ENCODE measurements around the gene DLG1.
A peak's percentile ranks its signal among the peaks of the same experiment; 100 is the strongest.

The DLG1 gene

GRCh38 chr3:197298341-197298944 is at the start of gene DLG1:
DLG1 (minus strand) TSS chr3:197298612; CDS start chr3:197297204, 1,408 bp downstream.
- peak; percentile 91 for DNase-seq
- Mint-ChIP-seq H3K36me3 (peaks cover 14% of the 10 kb centered on the region), H3K27me3 (peaks cover 47% of the 10 kb centered on the region), H3K4me3 (peak within 1 kb of the TSS; percentile 92), H3K4me1 (peaks cover 36% of the 10 kb centered on the region), H3K9me3 (no peaks in the 10 kb centered on the region), H3K27ac (peak within 1 kb of the TSS; percentile 91)
- CTCF ChIA-PET = interaction anchor here (0.6 kb wide), 1 partner anchor 194 kb away, joined by 3 read pairs; no protein-coding TSS in a partner anchor

- peaks cover 3% of the 10 kb centered on the region for H3K27me3 Mint-ChIP-seq
- H3K36me3 Mint-ChIP-seq = no peaks in the 10 kb centered on the region
- CTCF ChIA-PET = no interaction called here
- no peaks in the 10 kb centered on the region for H3K4me1 Mint-ChIP-seq
- DNase-seq = no peak
- H3K9me3 Mint-ChIP-seq = no peaks in the 10 kb centered on the region
- H3K4me3 Mint-ChIP-seq = no peak overlapping the region
- H3K27ac Mint-ChIP-seq = no peak overlapping the region
These were observed 49.6 kb upstream of the DLG1 start for GRCh38 chr3:197348014-197348413.

GRCh38 chr3:197345390-197345789 is 47.0 kb upstream of the DLG1 start:
- Mint-ChIP-seq H3K36me3 (no peaks in the 10 kb centered on the region), H3K4me3 (no peak overlapping the region), H3K27ac (no peak overlapping the region), H3K9me3 (no peaks in the 10 kb centered on the region), H3K27me3 (no peaks in the 10 kb centered on the region), H3K4me1 (no peaks in the 10 kb centered on the region)
- CTCF ChIA-PET = no interaction called here
- no peak for DNase-seq

GRCh38 chr3:197344582-197345318 is 46.3 kb upstream of the DLG1 start:
- no peaks in the 10 kb centered on the region for H3K9me3 Mint-ChIP-seq
- no peaks in the 10 kb centered on the region for H3K4me1 Mint-ChIP-seq
- DNase-seq = no peak
- CTCF ChIA-PET = no interaction called here
- no peak overlapping the region for H3K4me3 Mint-ChIP-seq
- H3K27me3 Mint-ChIP-seq = peaks cover 5% of the 10 kb centered on the region
- H3K27ac Mint-ChIP-seq = no peak overlapping the region
- H3K36me3 Mint-ChIP-seq = no peaks in the 10 kb centered on the region

DNA sequence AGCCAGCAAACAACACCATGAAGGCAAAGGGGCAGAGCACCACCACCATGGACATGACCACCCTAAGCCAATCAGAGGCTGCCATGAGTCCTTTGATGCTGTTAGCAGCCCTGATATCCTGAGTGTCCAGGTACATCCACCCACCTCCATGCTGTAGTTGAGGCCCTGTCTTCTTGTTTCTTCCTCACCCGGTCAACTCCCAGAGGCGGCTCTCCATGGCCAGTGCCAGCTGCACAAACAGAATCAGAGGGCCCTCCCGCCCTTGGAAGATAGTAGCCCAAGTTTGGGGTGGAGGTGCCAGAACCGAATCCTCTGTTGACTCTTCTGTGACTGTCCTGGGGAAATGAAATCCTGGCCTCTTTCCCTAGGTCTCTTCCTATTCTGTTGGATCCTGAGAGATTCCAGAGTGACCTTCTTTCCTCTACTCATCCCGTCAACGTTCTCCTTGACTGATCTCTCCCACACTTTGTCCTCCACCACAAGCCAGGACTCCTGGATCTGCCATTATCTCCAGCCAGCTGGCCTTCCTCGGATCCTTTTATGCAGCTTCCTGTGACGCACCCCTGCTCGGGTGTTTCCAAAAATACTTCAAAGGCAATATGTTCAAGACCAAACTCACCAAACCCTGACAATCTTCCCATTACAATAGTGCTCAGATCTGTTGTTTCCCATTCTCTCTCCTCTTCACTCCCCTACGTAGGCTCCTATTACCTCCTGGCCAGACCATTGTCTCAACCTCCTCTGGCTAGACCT is 45.4 kb upstream of the DLG1 start:
- H3K27ac Mint-ChIP-seq = no peak overlapping the region
- H3K36me3 Mint-ChIP-seq = no peaks in the 10 kb centered on the region
- no peak for DNase-seq
- H3K27me3 Mint-ChIP-seq = peaks cover 5% of the 10 kb centered on the region
- no peaks in the 10 kb centered on the region for H3K9me3 Mint-ChIP-seq
- no peaks in the 10 kb centered on the region for H3K4me1 Mint-ChIP-seq
- no peak overlapping the region for H3K4me3 Mint-ChIP-seq
- CTCF ChIA-PET = interaction anchor here (1.0 kb wide), 1 partner anchor 32 kb away, joined by 3 read pairs; no protein-coding TSS in a partner anchor

- Mint-ChIP-seq H3K4me3 (no peak overlapping the region), H3K9me3 (no peaks in the 10 kb centered on the region), H3K4me1 (no peaks in the 10 kb centered on the region), H3K27ac (no peak overlapping the region), H3K27me3 (peaks cover 5% of the 10 kb centered on the region), H3K36me3 (no peaks in the 10 kb centered on the region)
- CTCF ChIA-PET = interaction anchor here (1.0 kb wide), 1 partner anchor 32 kb away, joined by 3 read pairs; no protein-coding TSS in a partner anchor
- no peak for DNase-seq
These were observed 44.7 kb upstream of the DLG1 start for GRCh38 chr3:197343111-197343510.

- Mint-ChIP-seq H3K27ac (no peak overlapping the region), H3K27me3 (peaks cover 10% of the 10 kb centered on the region), H3K4me1 (no peaks in the 10 kb centered on the region), H3K9me3 (no peaks in the 10 kb centered on the region), H3K4me3 (no peak overlapping the region), H3K36me3 (no peaks in the 10 kb centered on the region)
- no peak for DNase-seq
- CTCF ChIA-PET = no interaction called here
These were observed 42.1 kb upstream of the DLG1 start for GRCh38 chr3:197340521-197340871.

- no peaks in the 10 kb centered on the region for H3K9me3 Mint-ChIP-seq
- no peak overlapping the region for H3K4me3 Mint-ChIP-seq
- no peaks in the 10 kb centered on the region for H3K4me1 Mint-ChIP-seq
- H3K36me3 Mint-ChIP-seq = no peaks in the 10 kb centered on the region
- CTCF ChIA-PET = no interaction called here
- H3K27me3 Mint-ChIP-seq = peaks cover 15% of the 10 kb centered on the region
- DNase-seq = no peak
- H3K27ac Mint-ChIP-seq = no peak overlapping the region
These were observed 41.6 kb upstream of the DLG1 start for GRCh38 chr3:197339841-197340520.

- Mint-ChIP-seq H3K27me3 (peaks cover 24% of the 10 kb centered on the region), H3K4me1 (no peaks in the 10 kb centered on the region), H3K36me3 (no peaks in the 10 kb centered on the region), H3K27ac (no peak overlapping the region), H3K9me3 (no peaks in the 10 kb centered on the region), H3K4me3 (no peak overlapping the region)
- CTCF ChIA-PET = no interaction called here
- DNase-seq = no peak
These were observed 40.2 kb upstream of the DLG1 start for GRCh38 chr3:197338586-197338985.

GRCh38 chr3:197337656-197338055 is 39.2 kb upstream of the DLG1 start:
- Mint-ChIP-seq H3K9me3 (no peaks in the 10 kb centered on the region), H3K27me3 (peaks cover 24% of the 10 kb centered on the region), H3K4me3 (no peak overlapping the region), H3K4me1 (no peaks in the 10 kb centered on the region), H3K36me3 (no peaks in the 10 kb centered on the region), H3K27ac (no peak overlapping the region)
- DNase-seq = no peak
- CTCF ChIA-PET = no interaction called here

DNA sequence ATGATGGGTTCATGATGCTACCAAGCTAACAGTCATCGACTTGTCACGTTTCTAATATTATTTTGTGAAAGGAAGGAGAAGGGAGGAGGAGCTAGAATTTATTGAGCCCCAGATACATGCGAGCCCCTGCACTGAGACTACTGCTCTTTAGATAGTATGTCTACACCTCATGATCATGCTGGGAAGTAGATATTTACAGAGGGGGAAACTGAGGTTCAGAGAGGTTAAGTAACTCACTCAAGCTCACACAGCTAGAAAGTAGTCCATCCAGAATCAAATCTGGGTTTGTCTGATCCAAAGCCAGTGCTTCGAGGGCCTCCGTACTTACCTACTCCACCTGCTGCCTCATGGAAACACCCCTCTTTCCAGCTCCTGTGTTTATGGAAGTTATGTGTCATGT is 38.8 kb upstream of the DLG1 start:
- no peaks in the 10 kb centered on the region for H3K36me3 Mint-ChIP-seq
- H3K27ac Mint-ChIP-seq = no peak overlapping the region
- no peaks in the 10 kb centered on the region for H3K4me1 Mint-ChIP-seq
- peaks cover 24% of the 10 kb centered on the region for H3K27me3 Mint-ChIP-seq
- CTCF ChIA-PET = no interaction called here
- H3K4me3 Mint-ChIP-seq = no peak overlapping the region
- DNase-seq = no peak
- no peaks in the 10 kb centered on the region for H3K9me3 Mint-ChIP-seq

GRCh38 chr3:197336348-197336747 is 37.9 kb upstream of the DLG1 start:
- no peak overlapping the region for H3K27ac Mint-ChIP-seq
- H3K9me3 Mint-ChIP-seq = no peaks in the 10 kb centered on the region
- H3K27me3 Mint-ChIP-seq = peaks cover 28% of the 10 kb centered on the region
- no peaks in the 10 kb centered on the region for H3K36me3 Mint-ChIP-seq
- H3K4me3 Mint-ChIP-seq = no peak overlapping the region
- no peak for DNase-seq
- no peaks in the 10 kb centered on the region for H3K4me1 Mint-ChIP-seq
- CTCF ChIA-PET = no interaction called here

DNA sequence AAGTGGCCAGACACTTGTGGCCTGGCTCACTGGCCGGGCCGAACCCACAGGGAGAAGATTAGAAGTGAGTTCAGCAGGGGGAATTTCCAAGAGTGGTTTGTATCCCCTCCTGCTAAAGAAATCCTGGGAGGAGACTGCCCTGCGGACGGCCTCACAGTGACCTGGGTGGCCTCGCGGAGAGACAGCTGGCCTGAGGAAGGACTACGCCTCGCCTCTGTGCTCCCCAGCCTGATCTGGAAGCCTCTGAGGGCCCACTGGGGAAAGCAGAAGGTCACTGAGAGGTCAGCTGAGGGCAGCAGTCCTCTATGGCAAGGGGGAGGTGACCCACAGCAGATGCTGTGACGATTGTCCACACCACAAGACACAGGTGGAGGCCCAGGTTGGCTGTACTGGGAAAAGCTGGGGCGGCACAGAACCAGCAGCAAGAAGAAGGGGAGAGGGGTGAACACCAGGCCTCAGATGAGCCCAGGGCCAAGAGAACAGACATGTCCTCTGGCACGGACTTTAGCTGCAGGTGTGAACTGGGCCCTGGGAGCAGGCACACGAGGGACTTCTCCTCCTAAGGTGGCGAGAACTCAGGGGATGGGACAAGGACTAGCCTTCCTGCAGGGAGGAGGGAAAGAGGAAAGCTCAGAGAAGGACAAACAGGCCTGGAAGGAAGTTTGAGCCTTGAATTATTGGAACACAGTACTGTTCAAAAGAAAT is 37.2 kb upstream of the DLG1 start:
- H3K27ac Mint-ChIP-seq = no peak overlapping the region
- no peak overlapping the region for H3K4me3 Mint-ChIP-seq
- no peaks in the 10 kb centered on the region for H3K36me3 Mint-ChIP-seq
- CTCF ChIA-PET = no interaction called here
- H3K27me3 Mint-ChIP-seq = peaks cover 33% of the 10 kb centered on the region
- DNase-seq = no peak
- H3K4me1 Mint-ChIP-seq = no peaks in the 10 kb centered on the region
- no peaks in the 10 kb centered on the region for H3K9me3 Mint-ChIP-seq
